ENCODE data around the gene KCTD19. TPM values are rescaled to one million over a fixed set of nuclear protein-coding genes. Genes with fewer than 3 reads are reported as not detected.

KCTD19 gene
- total RNA-seq, 1 experiment from 2014 or later, result 1.1 TPM

GRCh38 chr16:67240506-67240905 is 86.0 kb downstream of the KCTD19 start (continued):
- TF ChIP-seq ZNF532 (CRISPR knock-in tag; IDR thresholded peaks at IDR 0.05; ENCODE audit: borderline replicate concordance), result no peak
- TF ChIP-seq PREB (CRISPR knock-in tag; IDR thresholded peaks at IDR 0.05; ENCODE audit: borderline replicate concordance), result no peak
- TF ChIP-seq FOXK1 (CRISPR knock-in tag; IDR thresholded peaks at IDR 0.05), result no peak
- TF ChIP-seq TEAD1 (CRISPR knock-in tag; IDR thresholded peaks at IDR 0.05), result no peak
- TF ChIP-seq ZNF317 (CRISPR knock-in tag; IDR thresholded peaks at IDR 0.05; ENCODE audit: borderline replicate concordance, low read depth), result no peak
- no peak for TF ChIP-seq CREM (CRISPR knock-in tag; IDR thresholded peaks at IDR 0.05)

Other genes with a start within 250 kb of the KCTD19 start
- 16.9 to 18.8 TPM (median 17.4 TPM) in 3 replicates for gene PHAF1, start 216.8 kb downstream of the KCTD19 start, total RNA-seq (2021)
- gene B3GNT9, start 175.7 kb downstream of the KCTD19 start, total RNA-seq (2021), result 6.4 to 7.8 TPM (median 7.6 TPM) in 3 replicates
- gene TRADD, start 166.8 kb downstream of the KCTD19 start, total RNA-seq (2021), result 1.4 to 2.1 TPM (median 1.7 TPM) in 3 replicates
- gene FBXL8, start 166.8 kb downstream of the KCTD19 start, total RNA-seq (2021), result 1.1 to 1.2 TPM (median 1.1 TPM) in 3 replicates
- gene HSF4, start 162.0 kb downstream of the KCTD19 start, total RNA-seq (2021), result 2.2 to 2.5 TPM (median 2.3 TPM) in 3 replicates
- gene NOL3, start 156.2 kb downstream of the KCTD19 start, total RNA-seq (2021), result 8.5 to 10.6 TPM (median 9.7 TPM) in 3 replicates
- gene MATCAP1, start 142.8 kb downstream of the KCTD19 start, total RNA-seq (2021), result 40.8 to 54.3 TPM (median 50.5 TPM) in 3 replicates
- gene EXOC3L1, start 136.6 kb downstream of the KCTD19 start, total RNA-seq (2021), result 4.0 to 4.9 TPM (median 4.8 TPM) in 3 replicates
- 75.6 to 85.0 TPM (median 75.8 TPM) in 3 replicates for gene E2F4, start 134.6 kb downstream of the KCTD19 start, total RNA-seq (2021)
- 13.6 to 15.6 TPM (median 15.3 TPM) in 3 replicates for gene ELMO3, start 127.6 kb downstream of the KCTD19 start, total RNA-seq (2021)
- 37.4 to 48.4 TPM (median 43.1 TPM) in 3 replicates for gene TMEM208, start 99.6 kb downstream of the KCTD19 start, total RNA-seq (2021)
- gene FHOD1, start 79.3 kb downstream of the KCTD19 start, total RNA-seq (2021), result 68.9 to 81.3 TPM (median 71.5 TPM) in 3 replicates
- gene SLC9A5, start 77.8 kb downstream of the KCTD19 start, total RNA-seq (2021), result 10.3 to 14.4 TPM (median 12.9 TPM) in 3 replicates
- 5.9 to 16.7 TPM (median 15.0 TPM) in 3 replicates for gene PLEKHG4, start 47.2 kb downstream of the KCTD19 start, total RNA-seq (2021)
- gene LRRC36, start 74 bp upstream of the KCTD19 start, total RNA-seq (2021), result 0.13 to 0.39 TPM (median 0.18 TPM) in 3 replicates
- gene TPPP3, start 66.8 kb upstream of the KCTD19 start, total RNA-seq (2021), result 0.57 to 0.74 TPM (median 0.64 TPM) in 3 replicates
- gene ZDHHC1, start 89.7 kb upstream of the KCTD19 start, total RNA-seq (2021), result 4.2 to 4.9 TPM (median 4.6 TPM) in 3 replicates
- 33.4 to 38.3 TPM (median 36.4 TPM) in 3 replicates for gene HSD11B2, start 104.4 kb upstream of the KCTD19 start, total RNA-seq (2021)
- 32.5 to 44.1 TPM (median 33.8 TPM) in 3 replicates for gene ATP6V0D1, start 154.4 kb upstream of the KCTD19 start, total RNA-seq (2021)
- gene AGRP, start 156.8 kb upstream of the KCTD19 start, total RNA-seq (2021), result not detected in 3 replicates
- gene RIPOR1, start 202.1 kb upstream of the KCTD19 start, total RNA-seq (2021), result 14.9 to 15.9 TPM (median 15.5 TPM) in 3 replicates
- 55.4 to 60.6 TPM (median 57.7 TPM) in 3 replicates for gene CTCF, start 235.8 kb upstream of the KCTD19 start, total RNA-seq (2021)

All from WTC11 (cell line).